K562 (cell line): ENCODE measurements around the gene IL10. TPM values are rescaled to one million over a fixed set of nuclear protein-coding genes. Genes with fewer than 3 reads are reported as not detected.

Source experiments
- CBX8 ChIP-seq: fragments of 200-600 bp; sonication (generic); IDR thresholded peaks from 2 replicates; pipeline ENCODE4 v1.6.1; 2012; ENCODE audit warnings: borderline replicate concordance, mixed run types, low read depth, mild to moderate bottlenecking, moderate library complexity, mixed read lengths, low read length, control low read depth, inconsistent platforms; ENCODE audit not compliant: poor library complexity, severe bottlenecking; ENCODE audit errors: extremely low read depth
- FOXP4 ChIP-seq: sonication (generic); formaldehyde crosslinking; IDR thresholded peaks from 2 replicates; pipeline ENCODE4 v1.8.0; 2022; ENCODE audit warnings: mild to moderate bottlenecking, missing genetic modification reagents, borderline replicate concordance
- JUND ChIP-seq, 2 experiments: IDR thresholded peaks; 2 replicates in 1 of 2; 3 replicates in 1 of 2; pipeline ENCODE4 v1.6.1; 2011; ENCODE audit warnings: borderline replicate concordance in 2 of 2, low read depth in 2 of 2, low read length in 2 of 2, improper control_type of control experiment in 1 of 2, missing biosample characterization in 1 of 2, missing genetic modification characterization in 1 of 2, missing genetic modification reagents in 1 of 2
- KLF13 ChIP-seq: fragments of 450-650 bp; IDR thresholded peaks from 2 replicates; pipeline ENCODE4 v1.6.1; 2016; ENCODE audit warnings: missing genetic modification characterization, low read depth, mild to moderate bottlenecking, missing compliant biosample characterization, moderate library complexity, borderline replicate concordance
- KLF16 ChIP-seq: IDR thresholded peaks from 2 replicates; pipeline ENCODE4 v1.6.1; 2016; ENCODE audit warnings: antibody characterized with exemption
- L3MBTL2 ChIP-seq: fragments of 450-650 bp; IDR thresholded peaks from 2 replicates; pipeline ENCODE4 v1.6.1; 2016; ENCODE audit warnings: mild to moderate bottlenecking, moderate library complexity
- MAFG ChIP-seq: fragments of 450-650 bp; conservative IDR thresholded peaks from 2 replicates; pipeline ENCODE4 v1.6.1; 2016; ENCODE audit warnings: missing genetic modification characterization, missing compliant biosample characterization
- MYC ChIP-seq, 2 experiments: fragments of 250-450 bp in 1 of 2; sonication (Bioruptor Pico) in 1 of 2; IDR thresholded peaks; 2 replicates each; pipeline versions ENCODE4 v1.5.1 to v1.6.1; 2012 to 2021; ENCODE audit warnings: low read depth in 2 of 2, borderline replicate concordance in 1 of 2, improper control_type of control experiment in 1 of 2, low read length in 1 of 2, mild to moderate bottlenecking in 1 of 2, moderate library complexity in 1 of 2
- PHB2 ChIP-seq: fragments of 450-650 bp; IDR thresholded peaks from 2 replicates; pipeline ENCODE4 v1.6.1; 2017; ENCODE audit warnings: low read depth
- RBBP5 ChIP-seq: fragments of 200-600 bp; sonication (generic); IDR thresholded peaks from 2 replicates; pipeline ENCODE4 v1.6.1; 2012; ENCODE audit warnings: borderline replicate concordance, mild to moderate bottlenecking, low read length, control low read depth, inconsistent platforms; ENCODE audit not compliant: insufficient read depth, poor library complexity, severe bottlenecking
- STAT5B ChIP-seq: fragments of 250-450 bp; sonication (Bioruptor Pico); IDR thresholded peaks from 2 replicates; pipeline ENCODE4 v1.8.0; 2021; ENCODE audit warnings: mild to moderate bottlenecking, inconsistent platforms
- ZBTB1 ChIP-seq: sonication (generic); formaldehyde crosslinking; IDR thresholded peaks from 2 replicates; pipeline ENCODE4 v1.8.1; 2023; ENCODE audit warnings: missing genetic modification reagents, low read depth, mild to moderate bottlenecking, borderline replicate concordance
- ZFPM2 ChIP-seq: fragments of 250-450 bp; sonication (Bioruptor Pico); IDR thresholded peaks from 2 replicates; pipeline ENCODE4 v1.5.1; 2022; ENCODE audit warnings: mild to moderate bottlenecking
- polyA plus RNA-seq, 8 experiments: library from polyadenylated mRNA; depleted of rRNA in 4 of 8; stranded (reverse) in 5 of 8; unstranded in 3 of 8; fragments of >200 nt; fragmentation: Nextera tagmentation in 2 of 8; fragmentation: Illumina TruSeq in 1 of 8; extraction: Ambion mirVana in 2 of 8; extraction: Trizol in 1 of 8; gene quantifications; 2 replicates each; pipeline versions ENCODE4 v1.2.1 to v1.2.3, GENCODE V29; 2011 to 2014; ENCODE audit warnings: inconsistent platforms in 1 of 8, missing spikeins in 1 of 8
- total RNA-seq, 7 experiments: library from RNA; depleted of rRNA in 6 of 7; stranded (reverse); fragments of >200 nt in 6 of 7; fragmentation: Illumina TruSeq in 2 of 7; extraction: Trizol in 2 of 7; gene quantifications; 2 replicates each; pipeline versions ENCODE4 v1.2.1 to v1.2.3, GENCODE V29; 2011 to 2021; ENCODE audit warnings: low replicate concordance in 1 of 7
- TF ChIP-seq, protein P1 (sequence below): fragments of 450-650 bp; IDR thresholded peaks from 2 replicates; pipeline ENCODE4 v1.6.1; 2016; ENCODE audit warnings: low read depth, mild to moderate bottlenecking, moderate library complexity
- TF ChIP-seq, protein P2 (sequence below): fragments of 450-650 bp; conservative IDR thresholded peaks from 2 replicates; pipeline ENCODE4 v1.6.1; 2016; ENCODE audit warnings: missing genetic modification characterization, low read depth, mild to moderate bottlenecking, control low read depth, missing compliant biosample characterization
- TF ChIP-seq, protein P3 (sequence below), 2 experiments: fragments of 450-650 bp; IDR thresholded peaks; 2 replicates each; pipeline ENCODE4 v1.6.1; 2018; ENCODE audit warnings: mild to moderate bottlenecking in 2 of 2, low read depth in 1 of 2; ENCODE audit not compliant: partially characterized antibody in 2 of 2

IL10 gene
- total and polyA plus RNA-seq, 9 of the 15 experiments (the other 6 are each of a cell fraction or from before 2014, with no cell fraction given) = 0.29 TPM; not detected in 8

DNA sequence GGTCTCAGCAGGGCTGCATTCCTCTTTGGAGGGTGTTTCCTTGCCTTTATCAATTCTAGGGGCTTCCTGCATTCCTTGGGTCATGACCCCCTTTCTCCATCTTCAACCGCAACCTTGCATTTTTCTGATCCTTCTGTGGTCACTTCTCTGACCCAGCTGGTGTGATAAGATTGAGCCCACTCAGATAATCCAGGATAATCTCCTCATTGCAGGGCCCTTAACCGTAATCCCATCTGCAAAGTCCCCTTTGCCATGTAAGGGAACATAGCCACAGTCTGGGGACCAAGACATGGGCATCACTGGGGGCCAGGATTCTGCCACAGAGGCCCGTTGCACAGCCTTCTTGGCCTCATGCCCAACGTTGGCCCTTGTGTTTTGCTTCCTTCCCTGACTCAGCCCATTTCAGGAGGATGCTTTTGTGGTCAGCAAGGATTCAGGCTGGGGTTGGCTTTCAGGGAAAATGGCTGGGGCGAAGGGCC is 36.7 kb downstream of the IL10 start (continued):
- TF ChIP-seq FOXP4 (CRISPR knock-in tag) (peak; percentile 37; the same call in 1 of the 2 replicates), PHB2 (peak; percentile 91), KLF13 (tag) (no peak), ZBTB1 (CRISPR knock-in tag) (no peak; the same call in 1 of the 2 replicates), MYC (IDR thresholded peaks at IDR 0.05; ENCODE audit: low read depth, low read length) (0 out of 2 replicates have a peak, but pooled peaks have one; percentile 13), MYC (CRISPR knock-in tag; IDR thresholded peaks at IDR 0.05; ENCODE audit: borderline replicate concordance, low read depth) (no peak), KLF16 (peak; percentile 97), L3MBTL2 (no peak), JUND (IDR thresholded peaks at IDR 0.05; ENCODE audit: borderline replicate concordance, low read depth, low read length) (peak; percentile 70), JUND (tag; IDR thresholded peaks at IDR 0.05; ENCODE audit: borderline replicate concordance, low read depth, low read length) (no peak), MAFG (tag) (peak; percentile 67), RBBP5 (no peak), ZFPM2 (0 out of 2 replicates have a peak, but pooled peaks have one; percentile 30), STAT5B (CRISPR knock-in tag) (no peak), CBX8 (no peak)
- TF ChIP-seq, protein P1, sequence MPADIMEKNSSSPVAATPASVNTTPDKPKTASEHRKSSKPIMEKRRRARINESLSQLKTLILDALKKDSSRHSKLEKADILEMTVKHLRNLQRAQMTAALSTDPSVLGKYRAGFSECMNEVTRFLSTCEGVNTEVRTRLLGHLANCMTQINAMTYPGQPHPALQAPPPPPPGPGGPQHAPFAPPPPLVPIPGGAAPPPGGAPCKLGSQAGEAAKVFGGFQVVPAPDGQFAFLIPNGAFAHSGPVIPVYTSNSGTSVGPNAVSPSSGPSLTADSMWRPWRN = peak; percentile 96
- TF ChIP-seq, protein P2, sequence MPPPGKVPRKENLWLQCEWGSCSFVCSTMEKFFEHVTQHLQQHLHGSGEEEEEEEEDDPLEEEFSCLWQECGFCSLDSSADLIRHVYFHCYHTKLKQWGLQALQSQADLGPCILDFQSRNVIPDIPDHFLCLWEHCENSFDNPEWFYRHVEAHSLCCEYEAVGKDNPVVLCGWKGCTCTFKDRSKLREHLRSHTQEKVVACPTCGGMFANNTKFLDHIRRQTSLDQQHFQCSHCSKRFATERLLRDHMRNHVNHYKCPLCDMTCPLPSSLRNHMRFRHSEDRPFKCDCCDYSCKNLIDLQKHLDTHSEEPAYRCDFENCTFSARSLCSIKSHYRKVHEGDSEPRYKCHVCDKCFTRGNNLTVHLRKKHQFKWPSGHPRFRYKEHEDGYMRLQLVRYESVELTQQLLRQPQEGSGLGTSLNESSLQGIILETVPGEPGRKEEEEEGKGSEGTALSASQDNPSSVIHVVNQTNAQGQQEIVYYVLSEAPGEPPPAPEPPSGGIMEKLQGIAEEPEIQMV = no peak
- TF ChIP-seq, protein P3, sequence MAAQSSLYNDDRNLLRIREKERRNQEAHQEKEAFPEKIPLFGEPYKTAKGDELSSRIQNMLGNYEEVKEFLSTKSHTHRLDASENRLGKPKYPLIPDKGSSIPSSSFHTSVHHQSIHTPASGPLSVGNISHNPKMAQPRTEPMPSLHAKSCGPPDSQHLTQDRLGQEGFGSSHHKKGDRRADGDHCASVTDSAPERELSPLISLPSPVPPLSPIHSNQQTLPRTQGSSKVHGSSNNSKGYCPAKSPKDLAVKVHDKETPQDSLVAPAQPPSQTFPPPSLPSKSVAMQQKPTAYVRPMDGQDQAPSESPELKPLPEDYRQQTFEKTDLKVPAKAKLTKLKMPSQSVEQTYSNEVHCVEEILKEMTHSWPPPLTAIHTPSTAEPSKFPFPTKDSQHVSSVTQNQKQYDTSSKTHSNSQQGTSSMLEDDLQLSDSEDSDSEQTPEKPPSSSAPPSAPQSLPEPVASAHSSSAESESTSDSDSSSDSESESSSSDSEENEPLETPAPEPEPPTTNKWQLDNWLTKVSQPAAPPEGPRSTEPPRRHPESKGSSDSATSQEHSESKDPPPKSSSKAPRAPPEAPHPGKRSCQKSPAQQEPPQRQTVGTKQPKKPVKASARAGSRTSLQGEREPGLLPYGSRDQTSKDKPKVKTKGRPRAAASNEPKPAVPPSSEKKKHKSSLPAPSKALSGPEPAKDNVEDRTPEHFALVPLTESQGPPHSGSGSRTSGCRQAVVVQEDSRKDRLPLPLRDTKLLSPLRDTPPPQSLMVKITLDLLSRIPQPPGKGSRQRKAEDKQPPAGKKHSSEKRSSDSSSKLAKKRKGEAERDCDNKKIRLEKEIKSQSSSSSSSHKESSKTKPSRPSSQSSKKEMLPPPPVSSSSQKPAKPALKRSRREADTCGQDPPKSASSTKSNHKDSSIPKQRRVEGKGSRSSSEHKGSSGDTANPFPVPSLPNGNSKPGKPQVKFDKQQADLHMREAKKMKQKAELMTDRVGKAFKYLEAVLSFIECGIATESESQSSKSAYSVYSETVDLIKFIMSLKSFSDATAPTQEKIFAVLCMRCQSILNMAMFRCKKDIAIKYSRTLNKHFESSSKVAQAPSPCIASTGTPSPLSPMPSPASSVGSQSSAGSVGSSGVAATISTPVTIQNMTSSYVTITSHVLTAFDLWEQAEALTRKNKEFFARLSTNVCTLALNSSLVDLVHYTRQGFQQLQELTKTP (IDR thresholded peaks at IDR 0.05; ENCODE audit: low read depth in 1 of 2, partially characterized antibody in 2 of 2) = peak in 1 of 2 experiments; percentile 66
